Measurements from ENCODE around the gene AMPD3. TPM values are rescaled to one million over a fixed set of nuclear protein-coding genes. Genes with fewer than 3 reads are reported as not detected.

Gene AMPD3
- total RNA-seq, 1 experiment from 2014 or later, result 3.8 TPM

GRCh38 chr11:10497371-10498021 is 42.4 kb downstream of the AMPD3 start:
- H3K27me3 ChIP-seq (ENCODE audit: control insufficient read depth, insufficient read depth, low read length), result no peaks in the 10 kb centered on the region
- peak; percentile 59 for DNase-seq
- H3K36me3 ChIP-seq (replicated peaks; ENCODE audit: control insufficient read depth, insufficient read depth, low read length), result peaks cover 2% of the 10 kb centered on the region; the same call in 1 of the 2 replicates
- no peak overlapping the region for H3K4me3 ChIP-seq (ENCODE audit: insufficient read depth, low read depth, low read length)

GRCh38 chr11:10498022-10498400 is 42.9 kb downstream of the AMPD3 start:
- Histone ChIP-seq H3K36me3 (replicated peaks; ENCODE audit: control insufficient read depth, insufficient read depth, low read length) (peaks cover 2% of the 10 kb centered on the region; the same call in 1 of the 2 replicates), H3K4me3 (ENCODE audit: insufficient read depth, low read depth, low read length) (no peak overlapping the region), H3K27me3 (ENCODE audit: control insufficient read depth, insufficient read depth, low read length) (no peaks in the 10 kb centered on the region)
- DNase-seq, result peak; percentile 33

DNA sequence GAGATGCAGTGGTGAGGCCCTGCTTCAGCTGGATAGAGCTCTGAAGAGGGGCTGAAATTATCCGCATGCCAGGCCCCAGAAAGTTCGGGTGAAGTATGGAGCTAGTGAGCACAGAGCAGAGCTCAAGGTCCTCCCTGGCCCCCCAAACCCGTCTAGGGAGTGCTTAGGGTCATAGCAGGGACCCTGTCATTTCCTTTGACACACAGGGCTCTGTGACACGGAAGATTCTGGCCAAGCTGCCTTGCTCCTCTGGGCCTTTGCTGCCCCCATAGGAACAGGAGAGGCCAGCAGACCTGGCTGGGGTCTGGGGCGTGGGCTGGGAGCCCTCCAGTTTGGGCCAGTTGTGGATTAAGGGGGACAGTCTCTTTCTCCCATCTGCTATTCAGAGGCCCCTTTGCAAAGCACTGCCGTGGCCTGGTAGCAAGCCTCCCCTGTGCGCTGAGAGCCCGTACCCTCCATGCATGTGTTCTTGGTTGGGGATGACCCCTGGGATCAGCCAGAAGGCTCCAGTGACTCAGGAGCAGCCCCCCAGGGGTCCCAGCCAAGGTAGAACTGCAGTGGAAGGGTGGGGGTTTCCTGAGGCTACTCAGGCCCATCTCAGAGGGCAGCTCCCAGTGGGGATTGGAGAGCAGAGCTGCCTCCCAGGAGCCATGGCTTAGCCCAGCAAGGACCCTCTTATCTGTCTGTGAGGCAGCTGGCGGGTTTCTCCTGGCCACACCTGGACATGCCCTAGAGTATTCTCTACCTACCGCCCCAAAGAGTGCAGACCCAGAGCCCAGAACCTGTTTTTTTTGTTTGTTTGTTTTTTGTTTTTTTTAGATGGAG is 43.6 kb downstream of the AMPD3 start:
- H3K4me3 ChIP-seq (ENCODE audit: insufficient read depth, low read depth, low read length), result no peak overlapping the region
- DNase-seq, result peak; percentile 53
- H3K27me3 ChIP-seq (ENCODE audit: control insufficient read depth, insufficient read depth, low read length), result no peaks in the 10 kb centered on the region
- H3K36me3 ChIP-seq (replicated peaks; ENCODE audit: control insufficient read depth, insufficient read depth, low read length), result peaks cover 2% of the 10 kb centered on the region; the same call in 1 of the 2 replicates

GRCh38 chr11:10499452-10499851 is 44.4 kb downstream of the AMPD3 start:
- no peaks in the 10 kb centered on the region for H3K27me3 ChIP-seq (ENCODE audit: control insufficient read depth, insufficient read depth, low read length)
- no peak overlapping the region for H3K4me3 ChIP-seq (ENCODE audit: insufficient read depth, low read depth, low read length)
- H3K36me3 ChIP-seq (replicated peaks; ENCODE audit: control insufficient read depth, insufficient read depth, low read length), result peaks cover 2% of the 10 kb centered on the region; the same call in 1 of the 2 replicates
- DNase-seq, result peak; percentile 30

DNA sequence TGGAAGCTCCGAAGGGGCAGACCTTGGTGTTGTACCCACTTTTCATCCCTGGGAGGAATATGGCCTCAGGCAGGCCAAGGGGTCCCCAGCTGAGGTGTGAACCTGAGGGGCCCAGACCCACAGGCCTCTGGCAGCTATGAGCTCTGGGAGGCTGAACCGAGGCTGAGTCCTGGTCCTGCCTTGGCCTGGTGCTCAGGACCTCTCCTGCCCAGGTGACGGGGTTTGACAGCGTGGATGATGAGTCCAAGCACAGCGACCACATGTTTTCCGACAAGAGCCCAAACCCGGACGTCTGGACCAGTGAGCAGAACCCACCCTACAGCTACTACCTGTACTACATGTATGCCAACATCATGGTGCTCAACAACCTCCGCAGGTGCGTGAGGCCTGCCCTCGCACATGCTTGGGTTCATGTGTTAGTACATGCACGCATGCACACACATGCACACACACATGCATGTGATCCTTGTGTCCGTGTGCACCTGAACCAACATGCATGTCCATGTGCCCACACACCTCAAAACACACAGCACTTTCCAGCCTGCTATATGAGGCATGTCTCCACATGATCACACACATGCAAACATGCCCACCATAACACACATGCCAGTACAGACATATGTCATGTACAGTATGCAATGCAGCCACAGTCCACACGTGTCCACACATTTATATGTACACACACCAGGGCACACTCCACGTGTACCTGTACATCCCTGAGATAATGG is 45.0 kb downstream of the AMPD3 start:
- DNase-seq, result no peak
- Histone ChIP-seq H3K27me3 (ENCODE audit: control insufficient read depth, insufficient read depth, low read length) (no peaks in the 10 kb centered on the region), H3K36me3 (replicated peaks; ENCODE audit: control insufficient read depth, insufficient read depth, low read length) (peaks cover 2% of the 10 kb centered on the region; the same call in 1 of the 2 replicates), H3K4me3 (ENCODE audit: insufficient read depth, low read depth, low read length) (no peak overlapping the region)

- no peaks in the 10 kb centered on the region for H3K27me3 ChIP-seq (ENCODE audit: control insufficient read depth, insufficient read depth, low read length)
- DNase-seq, result peak; percentile 58
- no peak overlapping the region for H3K4me3 ChIP-seq (ENCODE audit: insufficient read depth, low read depth, low read length)
- peaks cover 2% of the 10 kb centered on the region; the same call in 1 of the 2 replicates for H3K36me3 ChIP-seq (replicated peaks; ENCODE audit: control insufficient read depth, insufficient read depth, low read length)
Measured at GRCh38 chr11:10500757-10501684, 46.0 kb downstream of the AMPD3 start.

DNA sequence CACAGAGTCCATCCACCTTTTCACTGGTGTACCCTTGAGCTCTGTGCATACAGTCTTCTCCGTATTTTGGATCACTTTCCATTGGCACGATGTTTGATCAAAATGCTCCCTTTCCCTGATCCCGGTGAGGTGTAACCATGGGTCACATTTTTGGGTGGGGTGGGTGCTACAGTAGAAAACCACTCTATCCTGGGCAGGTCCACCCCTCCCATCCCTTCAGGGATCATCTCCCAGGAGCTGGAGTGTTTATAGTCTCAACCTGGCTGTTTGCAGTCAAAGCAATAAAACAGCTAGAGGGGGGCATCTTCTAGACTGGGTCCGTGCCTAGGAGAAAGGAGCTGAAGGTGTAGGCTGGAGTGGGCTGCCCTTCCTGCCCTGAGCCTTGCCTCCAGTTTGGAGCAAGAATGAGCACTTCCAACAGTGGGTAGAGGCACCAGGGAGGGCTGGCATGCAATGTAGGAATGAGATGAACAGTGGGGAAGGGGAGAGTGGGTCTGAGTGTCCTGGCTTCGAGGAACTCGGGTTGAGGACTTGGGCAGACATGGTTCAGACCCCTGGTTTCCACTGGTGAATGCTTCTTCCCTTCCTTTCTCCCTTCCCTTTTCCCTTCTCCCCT is 47.1 kb downstream of the AMPD3 start:
- Histone ChIP-seq H3K4me3 (ENCODE audit: insufficient read depth, low read depth, low read length) (no peak overlapping the region), H3K27me3 (ENCODE audit: control insufficient read depth, insufficient read depth, low read length) (no peaks in the 10 kb centered on the region), H3K36me3 (replicated peaks; ENCODE audit: control insufficient read depth, insufficient read depth, low read length) (peaks cover 2% of the 10 kb centered on the region; the same call in 1 of the 2 replicates)
- peak; percentile 19 for DNase-seq

- H3K36me3 ChIP-seq (replicated peaks; ENCODE audit: control insufficient read depth, insufficient read depth, low read length), result peaks cover 2% of the 10 kb centered on the region; the same call in 1 of the 2 replicates
- H3K27me3 ChIP-seq (ENCODE audit: control insufficient read depth, insufficient read depth, low read length), result no peaks in the 10 kb centered on the region
- H3K4me3 ChIP-seq (ENCODE audit: insufficient read depth, low read depth, low read length), result no peak overlapping the region
- DNase-seq, result no peak
Measured at GRCh38 chr11:10502770-10503169, 47.7 kb downstream of the AMPD3 start.

DNA sequence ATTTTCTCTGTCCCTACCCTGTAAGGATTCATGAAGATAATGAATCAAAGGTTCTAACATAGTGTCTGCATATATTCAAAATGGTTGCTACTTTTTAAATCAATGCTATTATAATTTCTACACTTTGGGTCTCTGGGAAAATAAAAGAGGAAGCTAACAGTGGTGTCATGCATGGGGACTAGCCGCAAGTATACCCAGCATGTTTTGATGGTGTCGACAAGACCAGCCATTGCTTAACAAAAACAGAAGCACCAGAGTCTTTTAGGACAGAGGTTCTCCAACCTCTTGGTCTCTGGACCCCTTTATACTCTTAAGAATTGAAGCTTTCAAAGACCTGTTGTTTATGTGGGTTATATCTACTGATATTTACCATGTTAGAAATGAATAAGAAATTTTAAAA is 48.2 kb downstream of the AMPD3 start:
- DNase-seq, result no peak
- no peaks in the 10 kb centered on the region for H3K27me3 ChIP-seq (ENCODE audit: control insufficient read depth, insufficient read depth, low read length)
- no peak overlapping the region for H3K4me3 ChIP-seq (ENCODE audit: insufficient read depth, low read depth, low read length)
- peaks cover 2% of the 10 kb centered on the region; the same call in 1 of the 2 replicates for H3K36me3 ChIP-seq (replicated peaks; ENCODE audit: control insufficient read depth, insufficient read depth, low read length)

GRCh38 chr11:10503777-10504480 is 48.9 kb downstream of the AMPD3 start:
- peaks cover 2% of the 10 kb centered on the region; the same call in 1 of the 2 replicates for H3K36me3 ChIP-seq (replicated peaks; ENCODE audit: control insufficient read depth, insufficient read depth, low read length)
- H3K27me3 ChIP-seq (ENCODE audit: control insufficient read depth, insufficient read depth, low read length), result no peaks in the 10 kb centered on the region
- H3K4me3 ChIP-seq (ENCODE audit: insufficient read depth, low read depth, low read length), result no peak overlapping the region
- no peak for DNase-seq

GRCh38 chr11:10504490-10504889 is 49.4 kb downstream of the AMPD3 start:
- DNase-seq, result no peak
- Histone ChIP-seq H3K36me3 (replicated peaks; ENCODE audit: control insufficient read depth, insufficient read depth, low read length) (peaks cover 2% of the 10 kb centered on the region; the same call in 1 of the 2 replicates), H3K4me3 (ENCODE audit: insufficient read depth, low read depth, low read length) (no peak overlapping the region), H3K27me3 (ENCODE audit: control insufficient read depth, insufficient read depth, low read length) (no peaks in the 10 kb centered on the region)

- no peaks in the 10 kb centered on the region for H3K27me3 ChIP-seq (ENCODE audit: control insufficient read depth, insufficient read depth, low read length)
- no peak overlapping the region for H3K4me3 ChIP-seq (ENCODE audit: insufficient read depth, low read depth, low read length)
- H3K36me3 ChIP-seq (replicated peaks; ENCODE audit: control insufficient read depth, insufficient read depth, low read length), result no peaks in the 10 kb centered on the region
- no peak for DNase-seq
Measured at GRCh38 chr11:10505278-10506007, 50.4 kb downstream of the AMPD3 start.

Data from H7 (cell line).